AG10803 (cell line): ENCODE data around the gene PTK7.

Source experiments
- DNase-seq: peaks from one replicate; pipeline ENCODE4 v3.0.0; 2010; ENCODE audit warnings: low read depth
- H3K4me3 ChIP-seq: 2 replicates; pipeline ENCODE4 v1.5.1; 2011; ENCODE audit warnings: mild to moderate bottlenecking, low read length, control low read depth
- TF ChIP-seq, protein P1 (sequence below): conservative IDR thresholded peaks from 2 replicates; pipeline ENCODE4 v1.5.1; 2011; ENCODE audit warnings: mild to moderate bottlenecking, low read length, control low read depth, inconsistent platforms

The PTK7 gene

GRCh38 chr6:43053545-43054205 is 22.4 kb upstream of the PTK7 start, which contains the start of gene CUL7:
Gene CUL7 (minus strand): TSS chr6:43053851. CDS start chr6:43052788, 1,063 bp downstream.
- TF ChIP-seq, protein P1, sequence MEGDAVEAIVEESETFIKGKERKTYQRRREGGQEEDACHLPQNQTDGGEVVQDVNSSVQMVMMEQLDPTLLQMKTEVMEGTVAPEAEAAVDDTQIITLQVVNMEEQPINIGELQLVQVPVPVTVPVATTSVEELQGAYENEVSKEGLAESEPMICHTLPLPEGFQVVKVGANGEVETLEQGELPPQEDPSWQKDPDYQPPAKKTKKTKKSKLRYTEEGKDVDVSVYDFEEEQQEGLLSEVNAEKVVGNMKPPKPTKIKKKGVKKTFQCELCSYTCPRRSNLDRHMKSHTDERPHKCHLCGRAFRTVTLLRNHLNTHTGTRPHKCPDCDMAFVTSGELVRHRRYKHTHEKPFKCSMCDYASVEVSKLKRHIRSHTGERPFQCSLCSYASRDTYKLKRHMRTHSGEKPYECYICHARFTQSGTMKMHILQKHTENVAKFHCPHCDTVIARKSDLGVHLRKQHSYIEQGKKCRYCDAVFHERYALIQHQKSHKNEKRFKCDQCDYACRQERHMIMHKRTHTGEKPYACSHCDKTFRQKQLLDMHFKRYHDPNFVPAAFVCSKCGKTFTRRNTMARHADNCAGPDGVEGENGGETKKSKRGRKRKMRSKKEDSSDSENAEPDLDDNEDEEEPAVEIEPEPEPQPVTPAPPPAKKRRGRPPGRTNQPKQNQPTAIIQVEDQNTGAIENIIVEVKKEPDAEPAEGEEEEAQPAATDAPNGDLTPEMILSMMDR, result no peak
- DNase-seq, result peak; percentile 95

GRCh38 chr6:43054206-43054943 is 21.7 kb upstream of the PTK7 start:
- DNase-seq, result no peak
- TF ChIP-seq, protein P1, result no peak
- peak overlapping the region; percentile 93 for H3K4me3 ChIP-seq

More at GRCh38 chr6:43053545-43054205, 22.4 kb upstream of the PTK7 start, which contains the start of gene CUL7:
- peak within 1 kb of the TSS; percentile 93 for H3K4me3 ChIP-seq

- no peak for DNase-seq
- TF ChIP-seq, protein P1, result no peak
- H3K4me3 ChIP-seq, result no peak overlapping the region
Measured at GRCh38 chr6:43055966-43056365, 20.1 kb upstream of the PTK7 start.

DNA sequence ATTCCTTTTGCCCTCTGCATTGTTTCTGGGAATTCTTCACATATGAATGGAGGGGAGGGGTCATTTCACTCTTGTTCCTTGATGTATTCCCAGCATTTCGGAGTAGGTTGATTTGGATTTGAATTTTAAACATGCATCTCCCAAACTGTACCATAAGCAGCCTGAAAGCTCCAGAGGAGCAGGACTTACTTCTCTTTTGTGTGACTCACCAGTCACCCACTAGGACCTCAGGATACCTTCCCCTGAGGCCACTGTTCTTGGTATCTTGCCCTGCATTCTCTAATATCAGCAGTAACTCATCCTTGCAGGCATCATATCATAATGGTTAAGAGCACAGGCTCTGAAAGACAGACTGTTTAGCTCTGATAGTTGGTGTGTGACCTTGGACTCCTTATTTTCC is 17.6 kb upstream of the PTK7 start:
- H3K4me3 ChIP-seq, result peak overlapping the region; percentile 99
- DNase-seq, result no peak
- TF ChIP-seq, protein P1, result no peak

GRCh38 chr6:43059168-43060033 is 16.7 kb upstream of the PTK7 start, which contains the start of the genes KLC4 and MRPL2:
Gene KLC4 (plus strand): TSS chr6:43059631. CDS start chr6:43061336, 1,705 bp downstream.
Gene MRPL2 (minus strand): TSS chr6:43059434. CDS start chr6:43059381, 53 bp downstream.
- DNase-seq, result peak; percentile 98
- TF ChIP-seq, protein P1, result no peak
- peak within 1 kb of the TSS; percentile 99 for H3K4me3 ChIP-seq

DNA sequence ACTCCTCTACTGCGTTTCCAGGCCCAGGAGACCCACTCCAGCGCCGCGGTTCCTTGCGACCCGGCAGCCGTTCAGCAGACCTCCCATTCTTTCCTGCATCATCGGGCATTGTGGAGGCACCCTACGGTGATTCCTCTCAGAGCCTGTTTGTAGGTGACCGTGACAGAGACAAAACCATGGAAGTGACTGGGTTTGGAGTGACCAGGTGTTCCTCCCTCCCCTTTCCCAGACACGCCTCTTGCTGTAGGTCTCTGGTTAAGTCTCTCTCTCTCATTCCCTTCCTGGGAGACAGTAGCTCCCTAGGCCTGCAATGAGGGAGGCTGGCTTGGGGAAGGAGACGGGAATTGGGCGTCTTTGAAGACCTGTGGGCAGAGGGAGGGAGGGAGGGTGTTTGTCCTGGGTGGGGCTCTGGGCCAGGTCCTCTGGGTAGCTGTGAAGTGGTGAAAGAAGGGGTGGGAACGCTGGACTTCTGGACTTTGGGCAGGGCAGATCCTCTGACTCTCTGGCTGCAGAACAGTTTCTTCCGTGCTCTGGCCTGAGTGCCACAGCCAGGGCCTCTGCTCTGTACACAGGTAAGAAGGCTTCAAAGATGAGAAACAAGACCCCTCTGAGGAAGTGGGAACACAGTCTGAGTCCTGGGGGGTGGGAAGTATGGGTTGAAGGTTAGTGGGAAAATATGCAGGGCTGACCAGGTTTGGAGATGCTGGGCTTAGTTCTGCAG is 15.9 kb upstream of the PTK7 start:
- H3K4me3 ChIP-seq, result peak overlapping the region; percentile 99
- DNase-seq, result no peak
- TF ChIP-seq, protein P1, result no peak
